Subcutaneous abdominal adipose tissue (tissue), 5 donors: ENCODE results near the gene EAF1.
"Not testable (repeated sequence)": the region's sequence is repeated elsewhere in the genome, so short reads cannot be mapped to it uniquely, and the experiment has no call there.

Experiments used
- H3K27ac ChIP-seq: one replicate; pipeline ENCODE4 v1.7.0; 2013; ENCODE audit warnings: low read depth, mild to moderate bottlenecking, inconsistent platforms, low read length, moderate library complexity
- H3K27me3 ChIP-seq, 5 donors: one replicate each; pipeline ENCODE4 v1.7.0; 2013; ENCODE audit warnings: low read length in 5 of 5, inconsistent platforms in 1 of 5; ENCODE audit not compliant: control insufficient read depth in 5 of 5, insufficient read depth in 4 of 5
- H3K36me3 ChIP-seq, 5 donors: one replicate each; pipeline ENCODE4 v1.7.0; 2013; ENCODE audit warnings: low read length in 5 of 5; ENCODE audit not compliant: control insufficient read depth in 5 of 5, insufficient read depth in 5 of 5
- H3K4me1 ChIP-seq, 5 donors: one replicate each; pipeline ENCODE4 v1.7.0; 2013; ENCODE audit warnings: low read length in 5 of 5, mild to moderate bottlenecking in 3 of 5, moderate library complexity in 1 of 5; ENCODE audit not compliant: control insufficient read depth in 5 of 5, insufficient read depth in 5 of 5
- H3K4me3 ChIP-seq, 5 donors: one replicate each; pipeline ENCODE4 v1.7.0; 2013; ENCODE audit warnings: low read length in 5 of 5, low read depth in 1 of 5
- H3K9ac ChIP-seq, 5 donors: one replicate each; pipeline ENCODE4 v1.7.0; 2013; ENCODE audit warnings: low read length in 5 of 5, mild to moderate bottlenecking in 4 of 5, moderate library complexity in 3 of 5
- H3K9me3 ChIP-seq, 5 donors: one replicate each; pipeline ENCODE4 v1.7.0; 2013; ENCODE audit warnings: low read length in 5 of 5; ENCODE audit not compliant: control insufficient read depth in 5 of 5
- donor health status: healthy.
- donor health status: healthy.
- donor health status: healthy.
- donor health status: healthy.
- donor health status: healthy.

EAF1 gene

DNA sequence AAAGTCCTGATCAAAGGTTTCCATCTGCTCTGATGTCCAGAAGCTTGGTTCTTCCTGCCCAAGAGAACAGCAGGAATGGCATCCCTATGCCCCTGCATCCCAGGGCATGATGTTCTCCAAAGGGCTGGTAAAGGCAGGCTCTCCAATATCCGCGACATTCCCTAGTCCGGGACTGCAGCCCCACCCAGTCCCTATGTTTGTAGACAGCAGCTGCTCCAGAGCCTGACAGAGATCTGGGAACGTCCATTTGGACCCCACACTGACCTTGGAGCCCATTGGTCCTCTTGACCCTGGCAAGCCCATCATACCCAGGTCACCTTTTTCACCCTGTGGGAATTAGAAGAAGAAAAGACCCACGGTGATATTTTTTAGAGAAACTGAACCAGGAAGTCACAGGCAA lies 47.8 kb downstream of the EAF1 start:
- Histone ChIP-seq H3K9ac (no peak overlapping the region), H3K27ac (no peak overlapping the region), H3K4me3 (no peak overlapping the region), H3K4me1 (no peaks in the 10 kb centered on the region), H3K36me3 (peaks cover 0 to 4% (median 2%) of the 10 kb centered on the region in 5 donors), H3K27me3 (no peaks in the 10 kb centered on the region), H3K9me3 (no peaks in the 10 kb centered on the region)

DNA sequence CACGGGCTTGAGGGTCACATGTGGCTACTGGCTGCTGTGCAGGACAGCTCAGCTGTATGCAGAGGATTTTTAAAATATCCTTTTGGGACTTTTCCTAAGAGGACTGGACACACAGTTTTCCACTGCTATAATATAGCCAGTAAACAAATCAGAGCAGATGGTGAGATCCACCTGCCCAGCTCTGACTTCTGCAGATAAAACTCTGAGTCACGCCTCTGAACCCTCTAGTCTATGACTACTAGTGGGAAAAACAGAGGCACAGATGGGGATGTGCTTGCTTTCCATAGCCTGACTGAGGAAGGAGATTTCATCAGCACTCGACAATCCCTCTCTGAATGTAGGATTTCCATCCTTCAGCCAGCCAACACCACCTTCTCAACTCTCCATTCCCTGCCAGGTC lies 49.0 kb downstream of the EAF1 start:
- Histone ChIP-seq H3K27me3 (no peaks in the 10 kb centered on the region), H3K9ac (no peak overlapping the region), H3K9me3 (no peaks in the 10 kb centered on the region), H3K4me3 (no peak overlapping the region), H3K4me1 (no peaks in the 10 kb centered on the region), H3K36me3 (peaks cover 0 to 2% (median 0%) of the 10 kb centered on the region in 5 donors), H3K27ac (no peak overlapping the region)

DNA sequence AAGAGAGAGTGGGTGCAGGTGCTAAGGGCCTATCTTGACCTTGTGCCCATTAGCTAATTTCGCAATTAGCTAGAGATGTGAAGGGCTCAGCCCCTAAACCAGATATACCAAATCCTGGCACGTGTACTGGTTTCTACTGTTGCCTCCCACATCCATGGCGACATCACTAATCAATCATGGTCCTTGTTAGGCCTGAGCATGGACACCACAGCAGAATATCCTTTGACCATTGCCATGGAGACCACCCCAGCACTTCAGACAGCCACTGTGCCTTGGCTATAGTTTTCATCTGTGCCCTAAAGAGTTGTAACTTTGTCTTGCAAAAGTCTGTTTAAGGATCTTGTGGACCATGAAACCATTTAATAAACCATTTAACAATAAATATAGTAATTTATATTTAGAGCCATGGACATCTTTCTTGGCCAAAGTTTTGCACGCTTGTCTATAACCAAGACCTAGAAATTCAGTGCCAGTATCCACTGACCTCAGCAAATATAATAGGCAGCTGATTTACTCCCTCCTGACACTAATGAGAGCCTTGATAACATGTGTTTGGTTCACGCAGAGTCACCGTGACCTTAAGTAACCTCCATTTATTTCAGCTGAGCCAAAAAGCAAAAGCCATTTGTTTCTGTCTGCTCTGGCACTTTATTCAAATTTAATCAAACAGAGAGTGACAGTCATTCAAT lies 50.7 kb downstream of the EAF1 start:
- Histone ChIP-seq H3K4me1 (no peaks in the 10 kb centered on the region), H3K9ac (no peak overlapping the region), H3K27me3 (no peaks in the 10 kb centered on the region), H3K4me3 (no peak overlapping the region), H3K9me3 (no peaks in the 10 kb centered on the region), H3K27ac (no peak overlapping the region), H3K36me3 (peaks cover 0 to 2% (median 0%) of the 10 kb centered on the region in 5 donors)

DNA sequence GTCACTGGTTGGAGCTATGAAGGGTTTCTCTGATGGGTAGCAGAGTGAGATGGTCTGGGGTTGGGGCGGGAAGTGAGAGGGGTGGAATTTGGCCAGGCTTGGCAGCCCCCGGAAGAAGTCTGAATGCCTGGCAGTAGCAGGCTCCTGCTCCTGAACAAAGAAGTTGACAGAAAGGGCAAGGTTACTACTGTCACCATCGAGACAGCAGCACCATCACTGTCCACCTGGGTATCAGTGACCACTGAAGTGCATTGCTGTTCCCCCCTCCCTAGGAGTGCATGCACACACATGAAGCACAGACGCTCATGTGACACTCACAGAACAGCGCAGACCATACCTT lies 51.2 kb downstream of the EAF1 start:
- Histone ChIP-seq H3K27ac (no peak overlapping the region), H3K9me3 (no peaks in the 10 kb centered on the region), H3K9ac (no peak overlapping the region), H3K4me1 (no peaks in the 10 kb centered on the region), H3K27me3 (no peaks in the 10 kb centered on the region), H3K36me3 (peaks cover 0 to 2% (median 0%) of the 10 kb centered on the region in 5 donors), H3K4me3 (no peak overlapping the region)

DNA sequence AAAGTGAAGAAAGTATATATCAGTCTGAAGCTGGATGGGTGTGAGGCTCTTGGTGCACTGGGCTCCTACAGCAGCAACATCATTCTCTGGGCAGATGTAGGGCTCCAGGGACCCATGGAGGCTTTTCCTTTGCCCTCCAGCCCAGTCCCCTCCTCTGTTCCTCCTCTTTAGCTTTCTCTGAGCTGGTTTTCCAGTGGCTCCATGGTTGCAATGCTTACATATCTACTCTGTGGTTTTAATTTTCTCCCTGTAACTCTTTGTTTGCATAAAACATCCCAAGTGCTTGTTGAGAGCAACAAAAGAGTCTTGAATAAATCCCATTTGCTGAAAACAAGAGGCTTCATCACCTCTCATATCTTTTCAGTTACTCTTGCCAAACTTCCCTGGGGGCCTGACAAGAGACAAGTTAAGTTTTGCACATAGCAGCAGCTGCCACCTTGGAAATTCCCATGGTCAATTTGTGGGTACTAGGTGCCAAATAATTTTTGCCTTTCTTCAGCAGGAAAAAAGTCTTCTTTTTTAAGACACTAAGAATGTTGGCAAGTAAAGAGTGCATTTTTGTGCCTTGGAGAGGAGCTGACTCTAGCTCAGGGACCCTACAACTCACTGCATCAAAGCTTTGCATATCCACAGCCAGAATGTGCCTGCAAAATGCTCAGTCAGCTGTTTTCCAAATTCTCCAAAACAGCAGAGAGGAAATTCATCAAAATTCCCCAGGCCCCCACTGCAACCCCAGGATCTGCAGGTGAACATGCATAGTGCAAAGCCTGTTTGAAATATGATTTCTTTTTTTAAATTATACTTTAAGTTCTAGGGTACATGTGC lies 52.2 kb downstream of the EAF1 start:
- H3K9ac ChIP-seq: no peak overlapping the region
- no peak overlapping the region for H3K27ac ChIP-seq
- H3K4me1 ChIP-seq: no peaks in the 10 kb centered on the region
- H3K9me3 ChIP-seq: no peaks in the 10 kb centered on the region
- no peak overlapping the region for H3K4me3 ChIP-seq
- H3K36me3 ChIP-seq: no peaks in the 10 kb centered on the region
- H3K27me3 ChIP-seq: no peaks in the 10 kb centered on the region

DNA sequence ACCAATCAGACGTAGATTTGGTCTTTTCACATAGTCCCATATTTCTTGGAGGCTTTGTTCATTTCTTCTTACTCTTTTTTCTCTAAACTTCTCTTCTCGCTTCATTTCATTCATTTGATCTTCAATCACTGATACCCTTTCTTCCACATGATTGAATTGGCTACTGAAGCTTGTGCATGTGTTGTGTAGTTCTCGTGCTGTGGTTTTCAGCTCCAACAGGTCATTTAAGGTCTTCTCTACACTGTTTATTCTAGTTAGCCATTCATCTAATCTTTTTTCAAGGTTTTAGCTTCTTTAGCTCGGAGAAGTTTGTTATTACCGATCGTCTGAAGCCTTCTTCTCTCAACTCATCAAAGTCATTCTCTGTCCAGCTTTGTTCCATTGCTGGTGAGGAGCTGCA lies 57.2 kb downstream of the EAF1 start:
- H3K27ac ChIP-seq, H3K9me3 ChIP-seq, H3K4me3 ChIP-seq, H3K9ac ChIP-seq, H3K27me3 ChIP-seq, H3K4me1 ChIP-seq: not testable (repeated sequence)
- H3K36me3 ChIP-seq: peaks cover 0 to 18% (median 11%) of the 10 kb centered on the region in 5 donors

DNA sequence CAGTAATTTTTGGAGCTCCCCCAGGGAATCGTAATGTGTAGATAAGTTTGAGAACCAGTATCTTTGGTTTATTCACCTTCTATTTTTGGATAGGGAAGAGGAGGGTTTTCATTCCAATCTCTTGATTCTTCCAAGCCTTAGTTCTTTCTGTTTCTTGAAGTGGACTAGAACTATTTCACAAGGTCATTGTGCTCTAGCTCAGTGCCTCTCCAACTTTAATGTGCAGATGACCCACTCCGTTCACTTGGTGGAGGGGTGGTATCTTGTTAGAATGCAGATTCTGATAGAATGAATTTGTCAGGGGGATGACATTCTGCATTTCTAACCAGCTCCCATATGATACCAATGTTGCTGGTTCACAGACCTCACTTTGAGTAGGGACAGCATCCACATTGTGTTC lies 58.6 kb downstream of the EAF1 start:
- H3K27ac ChIP-seq: no peak overlapping the region
- H3K4me1 ChIP-seq: no peaks in the 10 kb centered on the region
- H3K4me3 ChIP-seq: no peak overlapping the region
- H3K9me3 ChIP-seq: no peaks in the 10 kb centered on the region
- no peaks in the 10 kb centered on the region for H3K27me3 ChIP-seq
- H3K9ac ChIP-seq: no peak overlapping the region
- H3K36me3 ChIP-seq: peaks cover 0 to 18% (median 11%) of the 10 kb centered on the region in 5 donors

DNA sequence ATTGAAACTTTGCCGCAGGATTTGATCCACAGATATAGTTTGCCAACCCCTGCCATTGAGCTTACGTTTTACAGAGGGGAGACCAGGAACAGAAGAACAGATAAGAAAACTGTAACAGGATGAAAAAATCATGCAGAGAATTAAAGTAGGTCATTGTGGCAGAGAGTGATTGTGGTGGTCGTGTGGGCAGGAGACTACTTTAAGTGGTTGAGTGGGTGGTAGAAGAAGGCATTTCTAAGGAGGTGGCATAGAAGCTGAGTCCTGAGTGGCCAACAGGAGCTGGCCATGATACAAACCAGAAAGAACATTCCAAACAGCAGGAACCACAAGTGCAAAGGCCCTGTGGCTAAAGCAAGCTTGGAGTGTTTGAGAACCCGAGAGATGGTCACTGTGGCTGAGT lies 59.6 kb downstream of the EAF1 start:
- no peak overlapping the region for H3K4me3 ChIP-seq
- no peak overlapping the region for H3K9ac ChIP-seq
- H3K27ac ChIP-seq: no peak overlapping the region
- no peaks in the 10 kb centered on the region for H3K27me3 ChIP-seq
- H3K36me3 ChIP-seq: peaks cover 0 to 18% (median 11%) of the 10 kb centered on the region in 5 donors
- H3K4me1 ChIP-seq: no peaks in the 10 kb centered on the region
- no peaks in the 10 kb centered on the region for H3K9me3 ChIP-seq

DNA sequence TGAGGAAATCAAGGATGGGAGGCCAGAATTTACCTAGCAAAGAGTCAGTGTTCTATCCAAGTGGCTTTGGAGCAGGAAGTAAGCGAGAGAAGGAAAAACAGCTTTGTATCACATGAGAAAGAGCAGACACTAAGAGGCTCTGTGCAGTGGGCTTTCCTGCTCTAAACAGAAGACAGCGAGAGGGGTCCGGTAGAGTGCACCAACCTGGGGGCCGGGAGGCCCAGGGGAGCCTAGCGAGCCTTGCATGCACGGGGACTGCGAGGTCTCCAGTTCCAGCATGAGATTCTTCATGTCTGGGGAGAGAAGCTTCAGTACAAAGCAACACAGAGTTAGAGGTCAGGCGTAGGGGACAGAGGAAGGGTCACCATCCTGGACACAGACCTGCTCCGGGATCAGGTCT lies 60.6 kb downstream of the EAF1 start:
- no peak overlapping the region for H3K27ac ChIP-seq
- H3K9ac ChIP-seq: no peak overlapping the region
- H3K36me3 ChIP-seq: peaks cover 0 to 18% (median 11%) of the 10 kb centered on the region in 5 donors
- H3K4me3 ChIP-seq: no peak overlapping the region
- no peaks in the 10 kb centered on the region for H3K9me3 ChIP-seq
- H3K4me1 ChIP-seq: no peaks in the 10 kb centered on the region
- no peaks in the 10 kb centered on the region for H3K27me3 ChIP-seq

DNA sequence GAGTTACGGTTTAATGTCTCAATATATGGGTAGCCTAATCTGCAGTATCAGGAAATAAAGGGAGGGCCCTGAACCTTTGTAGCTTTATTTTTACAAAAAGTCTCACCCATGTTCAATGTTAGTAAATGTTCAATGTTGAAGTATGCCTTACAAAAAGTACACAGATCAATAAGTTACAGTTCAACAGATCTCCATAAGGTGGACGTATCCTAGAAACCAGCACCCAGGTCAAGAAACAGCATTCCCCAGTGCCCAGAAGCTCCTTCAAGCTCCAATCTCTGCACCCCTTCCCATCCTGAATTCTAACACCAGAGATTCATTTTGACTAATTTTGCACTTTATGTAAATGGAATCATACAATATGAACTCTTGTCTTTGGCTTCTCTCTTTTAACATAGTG lies 62.8 kb downstream of the EAF1 start:
- Histone ChIP-seq H3K9ac (no peak overlapping the region), H3K9me3 (no peaks in the 10 kb centered on the region), H3K4me3 (no peak overlapping the region), H3K27me3 (no peaks in the 10 kb centered on the region), H3K4me1 (no peaks in the 10 kb centered on the region), H3K36me3 (peaks cover 0 to 18% (median 11%) of the 10 kb centered on the region in 5 donors), H3K27ac (no peak overlapping the region)
